Cardiac muscle cell (in vitro differentiated cells and primary cell): Measurements from ENCODE around the gene ISYNA1. TPM values are rescaled to one million over a fixed set of nuclear protein-coding genes. Genes with fewer than 3 reads are reported as not detected.

Experiments
- DNase-seq, 2 donors: peaks; one replicate each; pipeline versions ENCODE4 v3.0.0 to v3.0.0-alpha.2; 2010 to 2017; ENCODE audit warnings: low read depth in 1 of 2, low spot score in 1 of 2
- H3K27ac ChIP-seq: fragments of 200-600 bp; sonication (generic); 2 replicates; pipeline ENCODE4 v1.5.1; 2016
- H3K27me3 ChIP-seq: fragments of 200-600 bp; sonication (generic); 2 replicates; pipeline ENCODE4 v1.6.0; 2016; ENCODE audit warnings: control low read depth
- H3K36me3 ChIP-seq: fragments of 200-600 bp; sonication (generic); 2 replicates; pipeline ENCODE4 v1.5.1; 2016; ENCODE audit warnings: control low read depth
- H3K4me1 ChIP-seq: fragments of 200-600 bp; sonication (generic); 2 replicates; pipeline ENCODE4 v1.8.1; 2017; ENCODE audit warnings: low read depth, mild to moderate bottlenecking, mixed run types
- H3K4me3 ChIP-seq: fragments of 200-600 bp; sonication (generic); 2 replicates; pipeline ENCODE4 v1.5.1; 2016; ENCODE audit warnings: mild to moderate bottlenecking
- H3K9me3 ChIP-seq: fragments of 200-600 bp; sonication (generic); 2 replicates; pipeline ENCODE4 v1.5.1; 2017; ENCODE audit warnings: low read depth, mild to moderate bottlenecking, control low read depth
- polyA plus RNA-seq: library from polyadenylated mRNA; unstranded; fragments of >200 nt; fragmentation: Nextera tagmentation; extraction: Ambion mirVana; gene quantifications from 2 replicates; pipeline ENCODE4 v1.2.1, GENCODE V29; 2016
- total RNA-seq: library from RNA; depleted of rRNA; stranded (reverse); fragments of >200 nt; gene quantifications from 2 replicates; pipeline ENCODE4 v1.2.3, GENCODE V29; 2016
- TF ChIP-seq, protein P1 (sequence below): IDR thresholded peaks from 2 replicates; pipeline ENCODE4 v1.5.1; 2012; ENCODE audit warnings: low read depth, mild to moderate bottlenecking, low read length

ISYNA1 gene
- total and polyA plus RNA-seq, 2 experiments from 2014 or later = 298 to 370 TPM

DNA sequence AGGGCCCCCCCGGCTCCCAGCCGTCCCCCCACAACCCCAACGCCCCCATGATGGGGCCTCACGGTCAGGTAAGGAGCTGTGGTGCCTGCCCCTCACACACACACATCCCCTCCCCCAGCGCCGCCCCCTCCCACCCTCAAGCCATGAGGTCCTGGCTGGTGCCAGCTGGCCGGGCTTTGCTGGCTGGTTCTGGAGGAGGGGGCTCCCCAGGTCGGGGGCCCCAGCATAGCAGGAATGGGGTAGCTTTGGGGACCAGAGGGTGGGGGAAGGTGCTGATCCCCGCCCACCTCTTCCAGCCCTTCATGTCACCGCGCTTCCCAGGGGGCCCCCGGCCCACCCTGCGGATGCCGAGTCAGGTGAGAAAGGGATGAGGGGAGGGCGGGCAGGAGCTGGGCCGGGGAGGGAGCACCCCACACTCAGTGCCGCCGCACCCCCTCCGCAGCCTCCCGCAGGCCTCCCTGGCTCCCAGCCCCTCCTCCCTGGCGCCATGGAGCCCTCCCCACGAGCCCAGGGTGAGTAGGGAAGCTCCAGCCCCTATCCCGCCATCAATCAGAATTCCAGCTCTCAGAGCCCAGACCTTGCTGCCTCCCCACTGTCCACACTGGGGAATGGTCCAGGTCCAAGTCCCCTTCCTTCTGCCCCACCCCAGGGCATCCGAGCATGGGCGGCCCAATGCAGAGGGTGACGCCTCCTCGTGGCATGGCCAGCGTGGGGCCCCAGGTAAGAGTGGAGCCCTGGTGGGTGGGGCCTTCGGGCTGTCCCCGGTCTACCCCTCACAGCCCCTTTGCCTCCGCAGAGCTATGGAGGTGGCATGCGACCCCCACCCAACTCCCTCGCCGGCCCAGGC is 6.4 kb downstream of the ISYNA1 start:
- peaks cover 32% of the 10 kb centered on the region for H3K4me1 ChIP-seq
- DNase-seq = no peak
- H3K36me3 ChIP-seq = no peaks in the 10 kb centered on the region
- H3K27me3 ChIP-seq = no peaks in the 10 kb centered on the region
- H3K9me3 ChIP-seq = no peaks in the 10 kb centered on the region
- no peak overlapping the region for H3K4me3 ChIP-seq
- TF ChIP-seq, protein P1, sequence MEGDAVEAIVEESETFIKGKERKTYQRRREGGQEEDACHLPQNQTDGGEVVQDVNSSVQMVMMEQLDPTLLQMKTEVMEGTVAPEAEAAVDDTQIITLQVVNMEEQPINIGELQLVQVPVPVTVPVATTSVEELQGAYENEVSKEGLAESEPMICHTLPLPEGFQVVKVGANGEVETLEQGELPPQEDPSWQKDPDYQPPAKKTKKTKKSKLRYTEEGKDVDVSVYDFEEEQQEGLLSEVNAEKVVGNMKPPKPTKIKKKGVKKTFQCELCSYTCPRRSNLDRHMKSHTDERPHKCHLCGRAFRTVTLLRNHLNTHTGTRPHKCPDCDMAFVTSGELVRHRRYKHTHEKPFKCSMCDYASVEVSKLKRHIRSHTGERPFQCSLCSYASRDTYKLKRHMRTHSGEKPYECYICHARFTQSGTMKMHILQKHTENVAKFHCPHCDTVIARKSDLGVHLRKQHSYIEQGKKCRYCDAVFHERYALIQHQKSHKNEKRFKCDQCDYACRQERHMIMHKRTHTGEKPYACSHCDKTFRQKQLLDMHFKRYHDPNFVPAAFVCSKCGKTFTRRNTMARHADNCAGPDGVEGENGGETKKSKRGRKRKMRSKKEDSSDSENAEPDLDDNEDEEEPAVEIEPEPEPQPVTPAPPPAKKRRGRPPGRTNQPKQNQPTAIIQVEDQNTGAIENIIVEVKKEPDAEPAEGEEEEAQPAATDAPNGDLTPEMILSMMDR = no peak
- no peak overlapping the region for H3K27ac ChIP-seq

DNA sequence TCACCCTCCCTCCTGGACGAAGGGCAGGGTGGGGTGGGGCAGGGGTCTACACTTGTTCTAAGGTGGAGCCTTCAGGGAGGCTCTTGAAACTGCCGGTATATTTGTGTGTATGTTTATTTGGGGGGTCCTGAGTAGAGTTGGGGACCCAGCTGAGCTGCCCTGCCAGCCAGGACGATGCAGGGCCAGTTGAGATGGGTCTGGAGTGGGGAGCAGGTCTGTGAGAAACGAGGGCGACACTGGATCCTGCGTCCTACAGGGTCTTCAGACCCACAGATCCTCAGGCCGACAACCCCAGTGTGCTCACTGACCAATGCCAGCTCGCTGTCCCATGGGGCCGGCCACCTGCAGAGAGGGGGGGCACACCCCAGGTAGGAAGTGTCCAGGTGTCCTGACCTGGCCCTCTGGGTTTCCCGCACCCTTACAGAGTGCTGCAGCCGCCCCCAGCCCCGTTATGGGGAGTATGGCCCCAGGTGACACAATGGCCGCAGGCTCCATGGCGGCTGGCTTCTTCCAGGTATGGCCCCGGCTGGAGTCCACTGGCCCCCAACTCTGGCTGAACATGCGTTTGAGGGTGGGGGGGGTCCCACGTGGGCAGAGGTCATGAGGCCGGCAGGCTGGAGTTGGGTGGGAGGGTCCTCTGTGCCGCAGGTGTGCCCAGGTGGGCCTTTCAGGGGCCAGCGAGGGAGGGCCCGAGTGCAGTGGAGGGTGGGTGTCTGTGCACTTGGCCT is 7.4 kb downstream of the ISYNA1 start:
- Histone ChIP-seq H3K9me3 (no peaks in the 10 kb centered on the region), H3K36me3 (no peaks in the 10 kb centered on the region), H3K4me1 (peaks cover 40% of the 10 kb centered on the region), H3K27me3 (no peaks in the 10 kb centered on the region), H3K4me3 (no peak overlapping the region), H3K27ac (no peak overlapping the region)
- TF ChIP-seq, protein P1 = no peak
- DNase-seq = no peak

DNA sequence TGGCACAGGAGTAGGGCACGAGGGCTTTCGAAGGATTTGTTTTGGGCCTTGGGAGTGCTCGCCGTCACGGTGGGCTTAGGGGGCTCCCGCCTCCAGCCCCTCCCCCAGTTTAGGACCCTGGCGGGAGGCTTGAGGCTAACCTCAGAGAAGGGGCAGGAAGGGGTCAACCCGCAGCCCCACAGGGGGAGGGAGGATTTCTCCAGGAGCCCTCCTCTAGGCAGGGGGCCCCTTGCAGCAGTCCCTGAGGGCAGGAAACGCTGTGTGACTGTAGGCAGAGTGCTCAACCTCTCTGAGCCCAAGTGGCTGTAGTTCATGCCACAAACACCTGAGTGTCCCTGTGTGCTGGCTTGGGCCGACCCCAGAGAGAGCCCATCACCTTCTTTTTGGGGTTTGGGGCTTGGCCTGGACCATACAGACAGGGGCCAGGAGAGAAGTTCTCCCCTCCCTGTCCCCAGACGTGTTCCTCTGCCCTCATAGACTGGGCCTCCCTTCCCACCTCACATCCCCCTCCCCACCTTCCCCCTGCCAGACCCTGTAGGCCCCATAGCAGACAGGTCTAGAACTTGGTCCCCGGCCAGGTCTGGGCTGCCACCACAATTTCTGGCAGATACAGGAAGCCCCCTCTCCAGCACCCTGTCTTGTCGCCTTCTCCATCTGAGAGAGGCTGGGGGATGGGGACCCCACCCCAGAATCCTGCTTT is 8.1 kb downstream of the ISYNA1 start:
- Histone ChIP-seq H3K27ac (peak overlapping the region; percentile 48), H3K36me3 (no peaks in the 10 kb centered on the region), H3K27me3 (no peaks in the 10 kb centered on the region), H3K4me1 (peaks cover 41% of the 10 kb centered on the region), H3K9me3 (no peaks in the 10 kb centered on the region), H3K4me3 (peak overlapping the region; percentile 52)
- TF ChIP-seq, protein P1 = no peak
- no peak for DNase-seq

DNA sequence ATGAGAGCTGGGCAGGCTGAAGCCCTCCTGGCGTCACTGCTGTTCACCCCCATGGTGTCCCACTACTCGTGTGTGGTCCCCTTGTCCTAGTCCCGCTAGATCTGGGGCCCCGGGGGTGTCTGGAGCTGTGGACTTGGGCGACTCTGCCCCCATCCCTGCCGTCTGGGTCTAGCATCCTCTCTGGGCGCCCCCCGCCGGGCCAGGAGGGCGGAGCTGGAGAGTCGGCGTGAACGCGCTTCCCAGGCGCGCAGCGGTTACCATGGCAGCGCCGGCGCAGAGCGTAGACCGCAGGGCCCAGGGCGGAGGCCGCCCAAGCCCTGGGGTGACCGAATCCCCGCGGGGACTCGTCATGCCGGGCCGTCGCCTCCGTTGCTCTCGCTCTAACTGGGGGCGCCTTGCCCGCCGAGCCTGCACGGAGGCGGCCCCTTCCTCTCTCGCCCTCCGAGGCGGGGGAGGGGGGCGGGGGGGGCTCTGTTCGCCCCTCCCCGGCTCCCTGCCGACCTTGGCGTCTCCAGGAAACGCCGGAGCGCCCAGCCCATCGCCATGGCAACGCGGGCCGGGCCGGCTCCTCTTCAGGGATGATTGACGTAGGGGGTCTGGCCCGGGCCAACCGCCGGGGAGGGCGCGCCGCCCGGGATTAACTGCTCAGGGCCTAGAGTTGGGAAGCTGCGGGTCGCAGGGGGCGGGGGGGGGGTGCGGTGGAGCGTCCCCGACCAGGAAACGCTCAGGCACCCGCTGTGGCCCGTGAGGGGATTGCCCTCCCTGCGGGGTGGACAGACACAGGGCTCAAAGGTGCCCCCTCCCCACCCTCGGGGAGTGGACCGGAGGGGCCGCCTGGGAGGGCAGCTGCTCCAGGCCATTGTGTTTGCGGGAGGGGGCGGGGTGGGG is 8.9 kb downstream of the ISYNA1 start:
- peak overlapping the region; percentile 48 for H3K27ac ChIP-seq
- no peaks in the 10 kb centered on the region for H3K27me3 ChIP-seq
- peak; percentile 82 to 89 for DNase-seq
- H3K4me1 ChIP-seq = peaks cover 42% of the 10 kb centered on the region
- H3K36me3 ChIP-seq = no peaks in the 10 kb centered on the region
- H3K4me3 ChIP-seq = peak overlapping the region; percentile 52
- H3K9me3 ChIP-seq = no peaks in the 10 kb centered on the region
- TF ChIP-seq, protein P1 = no peak
